NCI-H1436 (cell line): ENCODE measurements around the gene JUND.
A peak's percentile ranks its signal among the peaks of the same experiment; 100 is the strongest.

ENCODE experiments used
- DNase-seq: peaks from one replicate; lab custom pipeline; 2025; lab: John Stamatoyannopoulos, UW

JUND gene

GRCh38 chr19:18308051-18308947 lies 26.9 kb upstream of the JUND start:
- DNase-seq: no peak

- DNase-seq: no peak
These were observed 25.9 kb upstream of the JUND start for GRCh38 chr19:18307271-18307681.

DNA sequence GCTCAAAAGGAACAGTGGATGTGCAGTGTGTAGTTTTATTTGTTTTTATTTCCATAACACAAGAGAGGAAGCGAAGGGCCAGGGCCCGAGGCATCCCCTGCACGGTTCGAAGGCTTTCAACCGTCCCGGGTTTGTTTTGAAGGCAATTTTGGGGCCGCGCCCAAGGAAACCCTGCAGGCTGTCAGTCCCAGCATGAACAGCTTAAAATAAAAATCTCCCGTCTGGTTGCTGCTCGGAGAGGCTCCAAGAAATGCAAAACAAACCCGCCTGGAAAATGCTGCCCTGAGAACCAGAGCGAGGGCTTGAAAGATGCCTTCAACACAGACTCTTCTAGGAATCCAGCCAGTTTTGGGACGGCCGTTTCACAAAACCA lies 25.5 kb upstream of the JUND start:
- DNase-seq: no peak

- DNase-seq: no peak
These were observed 24.9 kb upstream of the JUND start for GRCh38 chr19:18306209-18306887.

DNA sequence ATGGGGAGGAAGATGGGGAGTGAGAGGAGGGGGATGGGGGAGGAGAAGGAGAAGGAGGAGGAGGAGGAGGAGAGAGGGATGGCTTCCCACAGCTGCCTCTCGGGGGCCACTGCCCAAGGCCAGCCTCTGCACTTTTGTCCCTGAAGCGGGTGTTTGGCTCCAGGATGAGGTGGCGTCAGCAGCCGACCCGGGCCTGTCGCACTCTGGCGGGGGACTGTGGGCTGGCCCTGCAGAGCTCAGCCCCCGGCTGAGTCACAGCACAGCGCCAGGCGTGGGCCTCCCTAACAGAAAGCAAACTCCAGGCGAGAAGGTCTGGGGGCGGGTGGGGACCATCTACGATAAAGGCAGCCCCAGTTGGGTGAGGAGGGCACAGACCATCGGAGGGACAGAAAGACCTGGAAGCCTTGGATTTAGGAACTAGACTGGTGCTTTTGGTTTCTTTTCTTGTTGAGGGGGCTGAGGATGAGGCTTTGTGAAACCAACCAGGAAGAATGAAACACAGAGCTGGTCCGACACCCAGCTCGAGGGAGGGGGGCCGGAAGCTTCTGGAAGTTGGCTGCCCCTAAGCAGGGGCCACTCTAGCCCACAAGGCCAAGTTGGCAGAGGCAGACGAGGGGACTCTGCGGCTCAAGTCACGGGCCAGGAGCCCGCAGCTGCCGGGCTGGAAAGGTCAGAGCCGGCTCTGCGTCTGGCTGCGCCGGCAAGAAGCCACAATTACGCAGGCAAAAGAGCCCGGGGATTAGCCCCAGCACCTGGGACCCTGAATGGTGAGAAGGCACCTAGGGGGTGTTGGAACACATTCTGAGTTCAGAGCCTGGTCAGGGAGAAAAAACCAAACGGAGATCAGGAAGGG lies 23.3 kb upstream of the JUND start:
- peak; percentile 66 for DNase-seq

GRCh38 chr19:18304208-18304457 lies 22.7 kb upstream of the JUND start:
- peak; percentile 66 for DNase-seq

GRCh38 chr19:18301718-18302111 lies 20.3 kb upstream of the JUND start:
- no peak for DNase-seq

GRCh38 chr19:18300930-18301717 lies 19.7 kb upstream of the JUND start:
- no peak for DNase-seq

DNA sequence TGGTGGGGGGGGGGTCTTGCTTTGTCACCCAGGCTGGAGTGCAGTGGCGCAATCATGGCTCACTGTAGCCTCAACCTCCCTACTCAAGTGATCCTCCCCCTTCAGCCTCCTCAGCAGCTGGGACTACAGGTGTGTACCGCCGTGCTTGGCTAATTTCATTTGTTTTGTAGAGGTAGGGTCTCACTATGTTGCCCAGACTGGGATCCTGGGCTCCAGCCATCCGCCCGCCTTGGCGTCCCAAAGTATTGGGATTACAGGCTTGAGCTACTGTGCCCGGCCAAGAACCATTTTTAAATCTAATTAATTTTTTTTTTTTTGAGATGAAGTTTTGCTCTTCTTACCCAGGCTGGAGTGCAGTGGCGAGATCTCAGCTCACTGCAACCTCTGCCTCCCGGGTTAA lies 18.2 kb upstream of the JUND start:
- no peak for DNase-seq

GRCh38 chr19:18298601-18299000 lies 17.2 kb upstream of the JUND start:
- DNase-seq: no peak

GRCh38 chr19:18297308-18297707 lies 15.9 kb upstream of the JUND start:
- no peak for DNase-seq

GRCh38 chr19:18295034-18295451 lies 13.6 kb upstream of the JUND start:
- no peak for DNase-seq

- DNase-seq: peak; percentile 53
These were observed 13.0 kb upstream of the JUND start for GRCh38 chr19:18294467-18294864.

- no peak for DNase-seq
These were observed 12.4 kb upstream of the JUND start for GRCh38 chr19:18293642-18294466.

DNA sequence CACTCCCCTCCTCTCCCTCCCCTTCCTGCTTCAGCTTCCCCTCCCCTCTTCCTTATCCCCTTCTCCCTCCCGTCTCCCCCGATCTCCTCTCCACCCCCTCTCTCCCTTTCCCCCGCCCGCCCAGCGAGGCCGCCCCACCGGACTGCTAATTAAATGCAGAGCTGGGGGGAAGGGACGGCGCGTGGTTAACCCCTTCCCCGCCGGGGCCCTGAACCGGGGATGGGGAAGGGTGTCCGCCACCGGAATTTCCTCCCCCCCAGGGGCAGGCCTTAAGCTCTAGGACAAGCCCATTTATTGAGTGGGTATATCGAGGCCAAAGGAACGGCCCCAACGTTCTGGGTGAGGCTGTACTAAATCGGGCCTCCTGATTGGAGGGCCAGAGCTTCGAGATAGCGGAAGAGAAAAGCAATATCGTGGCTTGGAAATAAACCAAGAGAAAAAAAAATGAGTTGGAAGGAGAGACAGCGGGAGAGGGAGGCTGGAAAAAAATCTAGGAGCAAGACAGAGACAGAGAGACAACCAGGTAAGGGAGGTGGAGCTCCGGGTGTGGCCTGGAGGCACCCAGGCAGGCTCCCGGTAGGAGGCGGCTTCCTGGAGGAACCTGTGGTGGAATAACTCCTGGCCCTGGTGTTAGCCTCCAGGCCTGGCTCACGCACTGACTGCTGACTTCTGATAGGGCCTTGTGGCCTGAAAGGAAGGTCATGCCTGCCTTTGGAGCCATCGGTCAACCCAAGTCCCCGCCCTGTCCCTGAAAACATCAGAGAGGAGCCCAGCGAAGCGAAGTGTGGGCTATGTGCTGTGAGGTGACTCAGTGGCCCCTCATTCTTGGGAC lies 11.6 kb upstream of the JUND start:
- DNase-seq: peak; percentile 69

DNA sequence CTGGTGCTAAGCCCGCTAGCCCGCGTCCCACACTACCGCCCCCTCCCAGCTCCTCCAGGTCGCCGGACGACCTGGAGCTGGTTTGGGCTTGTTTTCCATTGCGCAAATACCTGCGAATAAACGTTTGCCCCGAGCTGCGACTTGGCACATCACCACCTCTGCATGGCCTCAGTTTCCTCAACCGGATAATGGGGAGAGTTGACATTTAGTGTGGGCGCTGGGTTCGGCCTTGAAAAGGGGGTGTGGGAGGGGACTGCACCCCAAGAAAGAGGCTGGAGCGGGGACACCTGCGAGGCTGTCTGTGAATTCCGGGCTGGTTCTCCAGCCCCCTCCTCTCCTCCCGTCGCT lies 11.0 kb upstream of the JUND start:
- no peak for DNase-seq

DNA sequence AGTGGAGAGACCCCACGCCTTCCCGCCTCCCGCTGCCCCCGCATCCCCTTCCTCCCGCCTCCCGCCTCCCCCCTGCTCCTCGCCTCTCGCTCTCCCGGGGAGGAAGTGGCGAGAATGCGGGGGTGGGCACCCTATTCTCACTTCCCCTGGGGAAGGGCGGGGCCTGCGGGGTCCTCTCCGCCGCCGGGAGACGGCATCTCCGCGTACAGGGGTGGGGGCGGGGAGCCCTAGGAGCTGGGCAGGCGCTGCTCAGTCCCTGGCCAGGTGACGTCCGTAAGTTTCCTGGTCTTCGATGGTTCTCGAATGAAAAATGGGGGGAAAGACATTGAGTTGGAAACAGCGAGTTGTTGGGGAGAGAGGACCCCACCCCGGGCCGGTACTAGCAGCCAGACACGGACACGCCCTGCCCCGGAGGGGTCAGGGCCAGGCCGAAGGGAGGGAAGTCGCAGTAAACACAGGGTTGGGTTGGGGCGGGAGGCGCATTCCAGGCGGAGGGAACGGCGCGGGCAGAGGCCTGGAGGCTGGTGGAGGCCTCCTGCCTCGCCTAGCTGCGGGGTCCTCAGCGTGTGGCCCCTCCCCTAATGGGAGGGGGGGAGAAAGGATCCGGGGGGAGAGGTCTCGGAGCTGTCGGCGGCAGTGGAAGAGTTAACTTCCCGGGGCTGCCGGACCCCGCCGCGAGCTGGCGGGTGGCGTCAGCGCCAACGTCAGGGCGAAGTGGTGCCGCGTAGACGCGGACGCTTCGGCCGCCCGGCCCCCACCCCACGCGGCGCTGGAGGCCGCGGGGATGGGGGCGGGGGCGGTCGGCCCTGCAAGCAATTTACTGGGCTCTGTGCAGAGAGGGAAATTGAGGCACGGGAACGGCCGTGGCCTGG lies 10.4 kb upstream of the JUND start:
- peak; percentile 80 for DNase-seq

DNA sequence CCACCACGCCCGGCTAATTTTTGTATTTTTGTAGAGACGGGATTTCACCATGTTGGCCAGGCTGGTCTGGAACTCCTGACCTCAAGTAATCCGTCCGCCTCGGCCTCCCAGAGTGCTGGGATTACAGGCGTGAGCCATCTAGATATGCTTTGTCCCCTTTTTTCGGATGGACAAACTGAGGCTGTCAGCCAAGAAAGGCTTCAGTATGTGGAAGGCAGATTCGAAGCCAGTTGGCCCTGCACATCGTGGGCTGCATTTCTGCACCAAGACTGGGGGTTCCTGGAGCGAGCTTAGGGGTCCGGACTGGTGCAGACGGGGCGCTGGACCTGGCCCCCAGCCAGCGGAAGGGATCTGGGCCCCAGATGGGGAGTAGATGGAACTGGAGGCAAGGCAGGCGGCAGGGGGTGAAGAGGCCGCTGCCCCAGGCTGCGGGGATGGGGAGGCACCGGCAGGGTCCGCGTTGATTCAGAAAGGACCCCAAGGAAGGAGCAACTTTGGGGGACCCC lies 9.7 kb upstream of the JUND start:
- DNase-seq: no peak
